Activated T-cell treated with anti-CD3 and anti-CD28 coated beads, Interleukin-2, amount 50 U/mL, for 24 hours (primary cell): ENCODE measurements around the gene FOXL2NB.
A peak's percentile ranks its signal among the peaks of the same experiment; 100 is the strongest.

Experiments used
- DNase-seq: peaks from one replicate; pipeline ENCODE4 v3.0.0-alpha.2; 2020
- H3K27ac Mint-ChIP-seq: 2 replicates; pipeline ENCODE4 v1.8.0; 2020; ENCODE audit warnings: mild to moderate bottlenecking, mixed read lengths
- H3K27me3 Mint-ChIP-seq: 2 replicates; pipeline ENCODE4 v1.8.0; 2020; ENCODE audit warnings: mixed read lengths
- H3K36me3 Mint-ChIP-seq: 2 replicates; pipeline ENCODE4 v1.8.0; 2020; ENCODE audit warnings: low read depth, mixed read lengths
- H3K4me1 Mint-ChIP-seq: 2 replicates; pipeline ENCODE4 v1.8.0; 2020; ENCODE audit warnings: low read depth, mixed read lengths
- H3K4me3 Mint-ChIP-seq: 2 replicates; pipeline ENCODE4 v1.8.0; 2020; ENCODE audit warnings: mild to moderate bottlenecking, moderate library complexity, mixed read lengths
- H3K9me3 Mint-ChIP-seq: 2 replicates; pipeline ENCODE4 v1.8.0; 2020; ENCODE audit warnings: mixed read lengths

The FOXL2NB gene

GRCh38 chr3:138938056-138938876, 8.8 kb upstream of the FOXL2NB start:
- H3K9me3 Mint-ChIP-seq, result no peaks in the 10 kb centered on the region

DNA sequence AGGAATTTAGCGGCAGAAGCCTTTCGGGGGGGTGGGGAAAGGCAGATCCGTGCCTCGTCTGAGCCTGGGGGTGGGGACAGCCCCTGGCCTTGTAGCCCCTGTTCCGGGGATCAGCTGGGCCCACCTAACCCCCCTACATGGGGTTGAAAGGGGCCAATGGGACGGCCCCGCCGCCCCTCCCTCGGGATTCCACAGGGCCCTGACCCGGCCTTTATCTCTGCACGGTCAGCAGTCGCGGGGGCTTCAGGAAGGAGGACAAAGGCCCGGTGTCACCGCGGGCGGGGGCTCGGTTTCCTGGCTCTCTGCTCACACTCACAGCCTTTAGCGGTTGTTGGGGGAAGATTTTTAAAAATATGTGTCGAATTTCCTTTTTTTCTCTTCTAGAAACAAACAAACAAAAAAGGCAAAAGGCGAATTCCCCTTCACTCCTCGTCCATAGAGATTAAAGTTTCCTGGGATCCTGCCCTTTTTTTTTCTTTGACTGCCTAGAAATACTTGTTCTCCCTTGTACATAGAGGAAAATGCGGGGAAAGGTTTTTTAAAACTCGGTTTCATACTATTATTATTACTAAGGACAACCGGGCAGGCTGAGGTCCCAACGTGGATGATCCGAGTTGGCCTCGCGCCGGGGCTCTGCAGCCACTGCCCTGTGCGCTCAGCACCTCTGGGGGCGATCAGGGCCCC, 8.0 kb upstream of the FOXL2NB start:
- H3K9me3 Mint-ChIP-seq, result no peaks in the 10 kb centered on the region
- H3K36me3 Mint-ChIP-seq, result no peaks in the 10 kb centered on the region
- H3K27me3 Mint-ChIP-seq, result peaks cover 99% of the 10 kb centered on the region
- no peak overlapping the region for H3K27ac Mint-ChIP-seq
- H3K4me1 Mint-ChIP-seq, result peaks cover 48% of the 10 kb centered on the region
- peak overlapping the region; percentile 48 for H3K4me3 Mint-ChIP-seq
- no peak for DNase-seq

More at GRCh38 chr3:138938056-138938876, 8.8 kb upstream of the FOXL2NB start:
- Mint-ChIP-seq H3K4me3 (peak overlapping the region; percentile 48), H3K36me3 (no peaks in the 10 kb centered on the region), H3K27ac (no peak overlapping the region), H3K4me1 (peaks cover 40% of the 10 kb centered on the region), H3K27me3 (peaks cover 99% of the 10 kb centered on the region)
- DNase-seq, result peak; percentile 60

- H3K4me3 Mint-ChIP-seq, result no peak overlapping the region
- peaks cover 99% of the 10 kb centered on the region for H3K27me3 Mint-ChIP-seq
- DNase-seq, result peak; percentile 39
Observed at GRCh38 chr3:138939561-138940241, 7.3 kb upstream of the FOXL2NB start.

GRCh38 chr3:138940446-138940845, 6.6 kb upstream of the FOXL2NB start:
- H3K36me3 Mint-ChIP-seq, result no peaks in the 10 kb centered on the region
- H3K4me1 Mint-ChIP-seq, result peaks cover 61% of the 10 kb centered on the region
- peaks cover 99% of the 10 kb centered on the region for H3K27me3 Mint-ChIP-seq
- no peak for DNase-seq
- H3K9me3 Mint-ChIP-seq, result no peaks in the 10 kb centered on the region
- H3K4me3 Mint-ChIP-seq, result no peak overlapping the region
- no peak overlapping the region for H3K27ac Mint-ChIP-seq

More at GRCh38 chr3:138939561-138940241, 7.3 kb upstream of the FOXL2NB start:
- H3K36me3 Mint-ChIP-seq, result no peaks in the 10 kb centered on the region
- no peaks in the 10 kb centered on the region for H3K9me3 Mint-ChIP-seq
- no peak overlapping the region for H3K27ac Mint-ChIP-seq
- H3K4me1 Mint-ChIP-seq, result peaks cover 54% of the 10 kb centered on the region

- Mint-ChIP-seq H3K9me3 (no peaks in the 10 kb centered on the region), H3K27me3 (peaks cover 94% of the 10 kb centered on the region), H3K36me3 (no peaks in the 10 kb centered on the region), H3K27ac (no peak overlapping the region), H3K4me3 (no peak overlapping the region), H3K4me1 (peaks cover 57% of the 10 kb centered on the region)
- DNase-seq, result peak; percentile 53
Observed at GRCh38 chr3:138941259-138941885, 5.6 kb upstream of the FOXL2NB start.

- Mint-ChIP-seq H3K27me3 (peaks cover 93% of the 10 kb centered on the region), H3K36me3 (no peaks in the 10 kb centered on the region), H3K27ac (no peak overlapping the region), H3K4me1 (peaks cover 51% of the 10 kb centered on the region), H3K4me3 (no peak overlapping the region), H3K9me3 (no peaks in the 10 kb centered on the region)
- DNase-seq, result no peak
Observed at GRCh38 chr3:138942271-138942670, 4.7 kb upstream of the FOXL2NB start.

- H3K4me1 Mint-ChIP-seq, result peaks cover 47% of the 10 kb centered on the region
- H3K36me3 Mint-ChIP-seq, result no peaks in the 10 kb centered on the region
- peaks cover 93% of the 10 kb centered on the region for H3K27me3 Mint-ChIP-seq
- no peaks in the 10 kb centered on the region for H3K9me3 Mint-ChIP-seq
- no peak overlapping the region for H3K27ac Mint-ChIP-seq
- no peak overlapping the region for H3K4me3 Mint-ChIP-seq
- DNase-seq, result peak; percentile 42
Observed at GRCh38 chr3:138942861-138943623, 4.0 kb upstream of the FOXL2NB start.

- H3K27ac Mint-ChIP-seq, result no peak overlapping the region
- peaks cover 93% of the 10 kb centered on the region for H3K27me3 Mint-ChIP-seq
- H3K4me1 Mint-ChIP-seq, result peaks cover 38% of the 10 kb centered on the region
- peak; percentile 36 for DNase-seq
- H3K9me3 Mint-ChIP-seq, result no peaks in the 10 kb centered on the region
- no peaks in the 10 kb centered on the region for H3K36me3 Mint-ChIP-seq
- H3K4me3 Mint-ChIP-seq, result peak overlapping the region; percentile 74
Observed at GRCh38 chr3:138943724-138944653, 3.0 kb upstream of the FOXL2NB start.

DNA sequence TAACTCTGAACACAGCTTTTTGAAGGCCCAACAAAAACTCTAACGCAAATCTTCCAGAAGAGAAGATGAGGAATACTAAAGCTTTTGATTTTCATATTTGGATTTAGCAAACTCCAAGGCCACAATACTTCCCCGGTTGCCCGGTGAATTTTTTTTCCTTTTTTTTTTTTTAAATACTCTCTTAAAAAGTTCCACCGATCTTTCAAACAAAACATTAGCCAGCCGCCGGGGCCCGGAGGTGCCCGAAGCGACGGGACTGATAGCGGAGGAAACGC, 2.4 kb upstream of the FOXL2NB start:
- no peak for DNase-seq
- Mint-ChIP-seq H3K27ac (peak overlapping the region; percentile 73), H3K4me1 (peaks cover 38% of the 10 kb centered on the region), H3K27me3 (peaks cover 93% of the 10 kb centered on the region), H3K4me3 (peak overlapping the region; percentile 74), H3K9me3 (no peaks in the 10 kb centered on the region), H3K36me3 (no peaks in the 10 kb centered on the region)

DNA sequence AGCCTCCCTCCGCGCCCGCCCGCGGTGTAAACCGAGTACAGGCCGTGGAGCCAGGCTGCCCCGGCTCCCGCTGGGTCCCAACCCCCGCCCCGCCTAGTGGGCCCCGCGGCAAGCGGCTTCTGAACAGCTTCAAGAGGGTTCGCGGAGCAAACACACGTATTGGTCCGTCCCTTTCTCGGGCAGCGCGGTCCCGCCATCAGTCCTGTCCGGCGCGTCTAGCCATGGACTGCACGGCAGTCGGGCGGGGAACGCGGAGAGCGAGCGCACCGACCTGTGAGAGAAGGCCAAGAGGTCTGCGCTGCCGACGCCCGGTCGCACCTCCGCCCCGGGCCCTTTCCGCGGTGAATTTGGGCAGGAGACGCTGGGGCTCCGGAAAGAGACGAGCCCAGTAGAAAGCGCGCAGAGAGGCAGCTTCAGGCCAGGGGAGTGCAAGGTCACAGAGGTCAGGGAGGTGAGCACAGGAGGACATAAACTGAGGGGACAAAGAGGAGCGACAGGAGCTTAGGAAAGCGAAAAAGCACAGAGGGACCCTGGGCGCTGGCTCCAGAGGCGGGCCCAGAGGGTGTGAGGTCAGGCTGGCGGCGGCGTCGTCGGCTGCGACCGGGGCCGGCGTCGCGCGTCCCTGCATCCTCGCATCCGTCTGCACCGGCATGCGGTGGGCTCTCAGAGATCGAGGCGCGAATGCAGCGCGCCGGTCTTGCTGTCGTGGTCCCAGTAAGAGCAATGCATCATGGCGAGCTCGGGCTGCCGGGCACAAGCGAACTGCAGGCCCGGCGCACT, 1.9 kb upstream of the FOXL2NB start:
- peak; percentile 61 for DNase-seq
- no peaks in the 10 kb centered on the region for H3K36me3 Mint-ChIP-seq
- peak overlapping the region; percentile 73 for H3K27ac Mint-ChIP-seq
- H3K9me3 Mint-ChIP-seq, result no peaks in the 10 kb centered on the region
- H3K4me3 Mint-ChIP-seq, result peak overlapping the region; percentile 74
- peaks cover 91% of the 10 kb centered on the region for H3K27me3 Mint-ChIP-seq
- peaks cover 37% of the 10 kb centered on the region for H3K4me1 Mint-ChIP-seq

DNA sequence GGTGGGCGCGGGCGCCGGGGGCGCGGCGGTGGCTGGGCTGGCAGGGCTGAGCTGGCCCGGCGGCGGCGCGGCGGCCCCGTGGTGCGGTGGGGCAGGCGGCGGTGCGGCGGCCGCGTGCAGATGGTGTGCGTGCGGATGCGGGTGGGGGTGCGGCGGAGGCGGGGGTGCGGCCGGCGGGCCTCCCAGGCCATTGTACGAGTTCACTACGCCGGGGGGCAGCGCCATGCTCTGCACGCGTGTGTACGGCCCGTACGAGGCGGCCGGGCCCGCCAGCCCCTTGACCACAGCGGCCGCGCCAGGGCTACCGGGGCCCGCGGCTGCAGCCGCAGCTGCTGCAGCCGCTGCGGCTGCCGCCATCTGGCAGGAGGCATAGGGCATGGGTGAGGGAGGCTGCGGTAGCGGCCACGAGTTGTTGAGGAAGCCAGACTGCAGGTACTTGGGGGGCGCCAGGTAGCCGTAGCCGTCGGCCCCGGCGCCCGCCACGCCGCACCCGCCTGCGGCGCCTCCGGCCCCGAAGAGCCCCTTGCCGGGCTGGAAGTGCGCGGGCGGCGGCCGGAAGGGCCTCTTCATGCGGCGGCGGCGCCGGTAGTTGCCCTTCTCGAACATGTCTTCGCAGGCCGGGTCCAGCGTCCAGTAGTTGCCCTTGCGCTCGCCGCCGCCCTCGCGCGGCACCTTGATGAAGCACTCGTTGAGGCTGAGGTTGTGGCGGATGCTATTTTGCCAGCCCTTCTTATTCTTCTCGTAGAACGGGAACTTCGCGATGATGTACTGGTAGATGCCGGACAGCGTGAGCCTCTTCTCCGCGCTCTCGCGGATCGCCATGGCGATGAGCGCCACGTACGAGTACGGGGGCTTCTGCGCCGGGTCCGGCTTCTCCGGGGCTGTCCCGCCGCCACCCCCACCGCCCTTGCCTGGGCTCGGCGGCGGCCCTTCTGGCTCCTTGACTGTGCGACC, 1.0 kb upstream of the FOXL2NB start:
- Mint-ChIP-seq H3K27ac (no peak overlapping the region), H3K4me3 (peak overlapping the region; percentile 64), H3K36me3 (no peaks in the 10 kb centered on the region), H3K9me3 (no peaks in the 10 kb centered on the region), H3K4me1 (peaks cover 41% of the 10 kb centered on the region), H3K27me3 (peaks cover 91% of the 10 kb centered on the region)
- DNase-seq, result peak; percentile 57
